Endodermal cell (in vitro differentiated cells): Measurements from ENCODE around the gene SLC9A7. TPM values are rescaled to one million over a fixed set of nuclear protein-coding genes. Genes with fewer than 3 reads are reported as not detected.

Experiments used
- DNase-seq: peaks from one replicate; pipeline ENCODE4 v3.0.0-alpha.2; 2017
- H3K27ac ChIP-seq: 2 replicates; pipeline ENCODE4 v1.5.1; 2013; ENCODE audit warnings: mild to moderate bottlenecking, low read depth, low read length, moderate library complexity
- H3K27me3 ChIP-seq: 2 replicates; pipeline ENCODE4 v1.6.1; 2013; ENCODE audit warnings: mild to moderate bottlenecking, low read length, moderate library complexity; ENCODE audit not compliant: insufficient read depth, control insufficient read depth, poor library complexity, severe bottlenecking
- H3K36me3 ChIP-seq: 2 replicates; pipeline ENCODE4 v1.7.0; 2013; ENCODE audit warnings: mild to moderate bottlenecking, low read length, moderate library complexity; ENCODE audit not compliant: control insufficient read depth, insufficient read depth
- H3K4me1 ChIP-seq: one replicate; pipeline ENCODE4 v1.7.0; 2013; ENCODE audit warnings: low read length; ENCODE audit not compliant: control insufficient read depth, insufficient read depth
- H3K4me3 ChIP-seq: 2 replicates; pipeline ENCODE4 v1.5.1; 2013; ENCODE audit warnings: mild to moderate bottlenecking, low read length, moderate library complexity
- H3K9ac ChIP-seq: 2 replicates; pipeline ENCODE4 v1.6.1; 2013; ENCODE audit warnings: mild to moderate bottlenecking, low read length, moderate library complexity; ENCODE audit not compliant: poor library complexity, severe bottlenecking; ENCODE audit errors: extremely low read depth
- H3K9me3 ChIP-seq: 2 replicates; pipeline ENCODE4 v1.6.1; 2013; ENCODE audit warnings: mild to moderate bottlenecking, low read length, moderate library complexity; ENCODE audit not compliant: control insufficient read depth
- H3K27ac Mint-ChIP-seq: 2 replicates; pipeline ENCODE4 v1.8.0; 2020; ENCODE audit warnings: mixed read lengths
- H3K27me3 Mint-ChIP-seq: 2 replicates; pipeline ENCODE4 v1.8.0; 2021; ENCODE audit warnings: mild to moderate bottlenecking, mixed read lengths; ENCODE audit not compliant: insufficient read depth
- H3K36me3 Mint-ChIP-seq: 2 replicates; pipeline ENCODE4 v1.8.0; 2020; ENCODE audit warnings: low read depth, mixed read lengths
- H3K4me1 Mint-ChIP-seq: 2 replicates; pipeline ENCODE4 v1.8.0; 2020; ENCODE audit warnings: mixed read lengths
- H3K4me3 Mint-ChIP-seq: 2 replicates; pipeline ENCODE4 v1.8.0; 2020; ENCODE audit warnings: mild to moderate bottlenecking, moderate library complexity, mixed read lengths
- H3K9me3 Mint-ChIP-seq: 2 replicates; pipeline ENCODE4 v1.8.0; 2020; ENCODE audit warnings: mild to moderate bottlenecking, mixed read lengths
- WGBS, 2 experiments: methylation state at CpG; one replicate each; pipeline versions ENCODE4 v1.1.5 to v1.1.7; 2013; ENCODE audit warnings: missing lambda C conversion rate in 2 of 2, mixed read lengths in 1 of 2; ENCODE audit not compliant: insufficient coverage in 1 of 2, insufficient read length in 1 of 2; 5-methylcytosine and 5-hydroxymethylcytosine counted together
- total RNA-seq, 2 donors: library from RNA; stranded (reverse); fragmentation: NEBNext Ultra II Directional in 1 of 2; extraction: Animal tissue kit (Norgen Biotek cat#: 25700) in 1 of 2; gene quantifications; 2 replicates in 1 of 2; 3 replicates in 1 of 2; pipeline ENCODE4 v1.2.1, GENCODE V29; 2021
- TF ChIP-seq, protein P1 (sequence below): fragments of 200-600 bp; sonication (generic); conservative IDR thresholded peaks from 2 replicates; pipeline ENCODE4 v1.5.0; 2021; ENCODE audit warnings: antibody characterized with exemption, mild to moderate bottlenecking

The SLC9A7 gene
- total RNA-seq, 2 donors from 2014 or later, result 23.7 to 25.3 TPM

DNA sequence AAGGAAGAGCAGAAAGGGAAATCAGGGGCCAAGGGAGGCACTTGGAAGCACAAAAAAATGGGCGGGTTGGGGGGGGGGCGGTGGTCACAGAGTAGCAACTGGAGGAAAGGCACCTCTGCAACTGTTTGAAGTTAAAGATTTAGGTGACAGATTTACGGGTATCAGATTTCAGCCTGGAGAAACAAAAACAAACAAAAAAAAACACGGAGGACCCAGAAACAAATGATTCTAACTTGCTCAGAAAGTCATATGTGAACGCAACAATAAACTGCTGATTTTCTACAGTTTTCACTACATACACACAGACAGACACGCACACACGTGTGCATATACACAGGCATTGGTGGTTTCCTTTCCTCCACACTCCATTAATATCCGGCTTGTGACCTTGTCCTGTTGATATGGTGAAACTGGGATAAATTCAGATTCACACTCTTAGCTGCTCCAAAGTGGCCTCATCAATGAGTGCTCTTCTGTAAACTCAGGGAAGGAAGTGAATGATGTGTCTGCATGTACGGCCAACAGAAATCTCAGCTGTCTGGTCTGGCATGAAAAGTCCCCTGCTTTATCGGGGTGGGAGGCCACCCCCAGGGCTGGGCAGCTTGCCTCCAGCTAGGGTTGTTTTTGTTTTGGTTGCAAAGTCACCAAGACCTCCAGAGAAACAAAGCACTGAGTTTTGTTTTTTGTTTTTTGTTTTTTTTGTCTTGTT lies 131.1 kb downstream of the SLC9A7 start:
- no peak overlapping the region for H3K4me3 Mint-ChIP-seq
- no peaks in the 10 kb centered on the region for H3K4me1 Mint-ChIP-seq
- Histone ChIP-seq H3K27me3 (no peaks in the 10 kb centered on the region), H3K4me1 (no peaks in the 10 kb centered on the region), H3K4me3 (no peak overlapping the region), H3K27ac (no peak overlapping the region), H3K9ac (no peak overlapping the region), H3K36me3 (no peaks in the 10 kb centered on the region), H3K9me3 (no peaks in the 10 kb centered on the region)
- peaks cover 71% of the 10 kb centered on the region for H3K9me3 Mint-ChIP-seq
- no peak overlapping the region for H3K27ac Mint-ChIP-seq
- TF ChIP-seq, protein P1, sequence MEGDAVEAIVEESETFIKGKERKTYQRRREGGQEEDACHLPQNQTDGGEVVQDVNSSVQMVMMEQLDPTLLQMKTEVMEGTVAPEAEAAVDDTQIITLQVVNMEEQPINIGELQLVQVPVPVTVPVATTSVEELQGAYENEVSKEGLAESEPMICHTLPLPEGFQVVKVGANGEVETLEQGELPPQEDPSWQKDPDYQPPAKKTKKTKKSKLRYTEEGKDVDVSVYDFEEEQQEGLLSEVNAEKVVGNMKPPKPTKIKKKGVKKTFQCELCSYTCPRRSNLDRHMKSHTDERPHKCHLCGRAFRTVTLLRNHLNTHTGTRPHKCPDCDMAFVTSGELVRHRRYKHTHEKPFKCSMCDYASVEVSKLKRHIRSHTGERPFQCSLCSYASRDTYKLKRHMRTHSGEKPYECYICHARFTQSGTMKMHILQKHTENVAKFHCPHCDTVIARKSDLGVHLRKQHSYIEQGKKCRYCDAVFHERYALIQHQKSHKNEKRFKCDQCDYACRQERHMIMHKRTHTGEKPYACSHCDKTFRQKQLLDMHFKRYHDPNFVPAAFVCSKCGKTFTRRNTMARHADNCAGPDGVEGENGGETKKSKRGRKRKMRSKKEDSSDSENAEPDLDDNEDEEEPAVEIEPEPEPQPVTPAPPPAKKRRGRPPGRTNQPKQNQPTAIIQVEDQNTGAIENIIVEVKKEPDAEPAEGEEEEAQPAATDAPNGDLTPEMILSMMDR, result no peak
- no peaks in the 10 kb centered on the region for H3K27me3 Mint-ChIP-seq
- H3K36me3 Mint-ChIP-seq, result peaks cover 44% of the 10 kb centered on the region
- 87% methylated on average over 8 of the region's 10 CpGs; no CpG with 5 or more reads in 1 of the 2 experiments for WGBS, 2 experiments
- no peak for DNase-seq

- WGBS, 2 experiments, result 96% methylated on average over 4 of the region's 4 CpGs; no CpG with 5 or more reads in 1 of the 2 experiments
- no peak overlapping the region for H3K9ac ChIP-seq
- Mint-ChIP-seq H3K9me3 (peaks cover 66% of the 10 kb centered on the region), H3K27ac (no peak overlapping the region), H3K4me3 (no peak overlapping the region), H3K36me3 (peaks cover 41% of the 10 kb centered on the region), H3K4me1 (no peaks in the 10 kb centered on the region), H3K27me3 (no peaks in the 10 kb centered on the region)
- no peaks in the 10 kb centered on the region for H3K9me3 ChIP-seq
- TF ChIP-seq, protein P1, result no peak
- no peaks in the 10 kb centered on the region for H3K36me3 ChIP-seq
- no peak for DNase-seq
- H3K27me3 ChIP-seq, result no peaks in the 10 kb centered on the region
- no peak overlapping the region for H3K27ac ChIP-seq
- no peak overlapping the region for H3K4me3 ChIP-seq
- H3K4me1 ChIP-seq, result no peaks in the 10 kb centered on the region
These were observed 131.9 kb downstream of the SLC9A7 start for GRCh38 chrX:46627062-46627461.

- Histone ChIP-seq H3K4me1 (no peaks in the 10 kb centered on the region), H3K4me3 (no peak overlapping the region), H3K36me3 (no peaks in the 10 kb centered on the region), H3K27ac (no peak overlapping the region), H3K9me3 (no peaks in the 10 kb centered on the region), H3K27me3 (no peaks in the 10 kb centered on the region), H3K9ac (no peak overlapping the region)
- no peak overlapping the region for H3K4me3 Mint-ChIP-seq
- WGBS, 2 experiments, result 79 to 100% methylated on average over 2 to 7 of the region's 7 CpGs
- no peak overlapping the region for H3K27ac Mint-ChIP-seq
- no peak for DNase-seq
- H3K4me1 Mint-ChIP-seq, result no peaks in the 10 kb centered on the region
- H3K9me3 Mint-ChIP-seq, result peaks cover 65% of the 10 kb centered on the region
- TF ChIP-seq, protein P1, result no peak
- no peaks in the 10 kb centered on the region for H3K27me3 Mint-ChIP-seq
- peaks cover 38% of the 10 kb centered on the region for H3K36me3 Mint-ChIP-seq
These were observed 132.4 kb downstream of the SLC9A7 start for GRCh38 chrX:46626566-46626965.
